GM12801 (cell line): ENCODE results near the gene GPR180.

Experiments used
- CTCF ChIP-seq: IDR thresholded peaks from one replicate; pipeline ENCODE4 v1.5.1; 2011; ENCODE audit warnings: control low read depth; ENCODE audit not compliant: insufficient read length; ENCODE audit errors: extremely low read depth

Gene GPR180

DNA sequence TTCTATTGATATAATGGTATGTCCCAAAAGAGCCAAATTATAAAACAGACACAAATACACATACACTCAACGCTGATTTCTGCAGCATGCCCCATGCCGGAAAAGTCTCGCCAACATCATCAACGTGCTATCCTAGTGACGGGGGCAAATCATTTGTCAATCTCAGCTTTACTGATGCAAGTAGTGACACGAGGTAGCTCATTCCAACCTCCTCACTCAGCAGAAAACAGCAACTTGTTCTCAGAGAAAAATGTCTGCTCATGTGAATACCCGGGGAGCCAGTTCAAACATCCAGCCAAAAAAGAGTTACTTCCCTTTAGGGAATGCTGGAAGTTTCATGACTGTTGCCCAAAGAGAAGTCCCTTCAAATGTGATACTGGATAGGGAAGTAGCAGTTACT lies 64.4 kb downstream of the GPR180 start:
- no peak for TF ChIP-seq CTCF

DNA sequence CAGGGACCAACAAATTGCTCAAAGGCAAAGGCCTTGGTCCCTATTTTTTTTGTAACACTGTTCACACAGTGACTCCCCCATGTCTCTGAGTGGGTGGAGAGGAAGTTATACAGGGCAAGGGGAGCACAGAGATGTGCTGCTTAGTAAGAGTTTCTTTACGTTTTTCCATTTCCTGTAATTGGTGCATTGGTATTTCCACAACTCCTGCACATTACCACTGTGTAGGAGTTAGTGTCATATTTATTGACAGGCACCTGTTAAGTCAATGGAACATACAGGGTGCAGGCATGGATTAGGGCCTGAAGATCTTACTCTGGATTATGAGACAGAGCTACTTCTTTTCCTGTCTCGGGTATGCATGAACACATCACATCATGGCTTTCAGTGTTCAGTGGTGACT lies 65.5 kb downstream of the GPR180 start:
- TF ChIP-seq CTCF: no peak

DNA sequence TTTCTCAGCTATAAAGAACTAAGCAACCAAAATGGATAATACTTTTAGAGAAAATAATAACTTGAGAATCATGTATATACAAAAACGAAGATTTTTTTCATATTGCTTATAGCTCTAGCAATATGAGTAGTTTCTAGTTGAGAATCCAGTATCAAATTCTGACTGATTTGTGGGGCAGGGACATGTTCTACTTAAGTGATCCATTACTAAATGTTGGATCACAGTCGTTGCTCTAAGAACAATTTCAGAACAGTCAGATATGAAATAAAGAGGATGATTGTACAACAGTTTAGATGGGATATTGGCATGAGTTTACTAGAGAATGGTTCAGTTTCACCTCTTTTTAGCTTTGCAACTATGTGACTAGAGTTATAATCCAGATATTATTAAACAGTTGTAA lies 70.7 kb downstream of the GPR180 start:
- no peak for TF ChIP-seq CTCF

DNA sequence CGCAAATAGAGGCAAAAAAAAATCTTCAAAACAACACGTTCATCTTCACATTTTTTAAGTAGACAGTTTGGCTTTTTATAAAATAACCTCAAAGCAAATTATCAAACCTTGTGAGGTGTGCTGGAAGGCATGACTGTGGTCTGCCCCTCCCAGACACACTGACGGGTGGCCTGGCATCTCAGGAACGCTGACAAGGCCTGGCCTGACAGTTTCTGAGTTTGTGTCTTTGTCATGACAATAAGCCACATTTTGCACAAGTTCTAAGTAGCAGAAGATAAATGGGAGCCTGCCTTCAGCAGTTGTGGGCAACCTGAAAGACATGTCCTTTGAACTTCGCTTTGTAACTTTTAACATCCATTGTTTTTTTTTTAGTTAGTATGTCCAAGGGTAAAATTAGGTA lies 72.2 kb downstream of the GPR180 start:
- TF ChIP-seq CTCF: no peak

DNA sequence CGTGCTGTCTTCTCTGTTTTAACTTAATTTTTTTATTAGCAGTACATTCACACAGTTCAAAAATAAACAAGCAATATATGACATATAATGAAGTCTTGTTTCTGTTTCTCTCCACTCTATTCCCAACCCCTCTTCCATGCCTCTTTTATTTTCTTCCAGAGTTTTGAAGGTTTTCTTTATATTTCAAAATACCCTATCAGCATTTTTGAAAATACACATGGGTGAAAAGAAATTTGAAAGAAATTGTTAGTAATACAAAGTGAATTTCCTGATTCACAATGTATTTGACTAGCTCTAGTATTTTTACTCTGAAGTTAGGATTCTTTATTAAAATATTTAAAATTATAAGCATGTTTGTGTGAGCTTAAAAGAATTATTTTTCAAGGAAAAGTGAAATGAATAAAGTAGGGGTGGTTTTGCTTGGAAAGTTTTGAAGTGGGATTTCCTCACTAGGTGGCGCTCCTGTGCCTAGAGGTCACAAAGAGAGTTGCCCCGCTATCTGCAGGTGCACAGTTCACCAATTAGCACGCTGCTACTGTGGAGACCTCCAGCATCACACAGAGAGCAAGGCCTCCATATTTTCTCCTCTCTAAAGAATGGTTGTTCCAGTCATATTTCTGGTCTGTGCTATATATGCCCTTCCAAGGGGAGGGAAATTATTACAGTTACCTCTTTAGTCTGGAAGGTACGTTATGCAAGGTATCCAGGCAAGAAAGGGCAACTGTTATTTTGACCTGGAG lies 73.1 kb downstream of the GPR180 start:
- TF ChIP-seq CTCF: no peak

GRCh38 chr13:94677799-94678198 lies 76.1 kb downstream of the GPR180 start:
- TF ChIP-seq CTCF: no peak

- TF ChIP-seq CTCF: no peak
Observed at GRCh38 chr13:94678845-94679244, 77.2 kb downstream of the GPR180 start.
